Astrocyte of the spinal cord (primary cell): Measurements from ENCODE around the gene NLRC4.
A peak's percentile ranks its signal among the peaks of the same experiment; 100 is the strongest.
"Not testable (repeated sequence)": the region's sequence is repeated elsewhere in the genome, so short reads cannot be mapped to it uniquely, and the experiment has no call there.

ENCODE experiments used
- DNase-seq: peaks from one replicate; pipeline ENCODE4 v3.0.0; 2011; ENCODE audit warnings: low read depth, low spot score
- H3K4me3 ChIP-seq: 2 replicates; pipeline ENCODE4 v1.5.1; 2011; ENCODE audit warnings: low read depth, mild to moderate bottlenecking, low read length, moderate library complexity
- CTCF ChIP-seq: IDR thresholded peaks from 2 replicates; pipeline ENCODE4 v1.5.1; 2012; ENCODE audit warnings: low read depth, mild to moderate bottlenecking, low read length, inconsistent platforms
- in situ Hi-C: cut with HindIII; loops from 2 replicates; pipeline ENCODE4 v1.10.0; 2017; ENCODE audit warnings: low sequenced_read_pairs

NLRC4 gene

GRCh38 chr2:32289165-32289999 lies 24.7 kb upstream of the NLRC4 start:
- H3K4me3 ChIP-seq: no peak overlapping the region
- TF ChIP-seq CTCF: no peak
- in situ Hi-C loops: no loop called here
- DNase-seq: peak; percentile 40

- in situ Hi-C loops: no loop called here
- no peak for TF ChIP-seq CTCF
- DNase-seq: peak; percentile 22
- H3K4me3 ChIP-seq: no peak overlapping the region
These were observed 19.6 kb upstream of the NLRC4 start for GRCh38 chr2:32284321-32284720.

GRCh38 chr2:32278478-32278853 lies 13.8 kb upstream of the NLRC4 start:
- no peak for DNase-seq
- in situ Hi-C loops: no loop called here
- H3K4me3 ChIP-seq: peak overlapping the region; percentile 87
- no peak for TF ChIP-seq CTCF

GRCh38 chr2:32277674-32278477 lies 13.2 kb upstream of the NLRC4 start, which contains the start of gene YIPF4:
Gene YIPF4 (plus strand): TSS chr2:32277904. CDS start chr2:32278156, 252 bp downstream.
- in situ Hi-C loops: no loop called here
- TF ChIP-seq CTCF: no peak
- DNase-seq: peak; percentile 90
- H3K4me3 ChIP-seq: peak within 1 kb of the TSS; percentile 87

GRCh38 chr2:32277363-32277673 lies 12.6 kb upstream of the NLRC4 start:
- DNase-seq: no peak
- H3K4me3 ChIP-seq: peak overlapping the region; percentile 87

GRCh38 chr2:32275790-32276189 lies 11.1 kb upstream of the NLRC4 start:
- H3K4me3 ChIP-seq, in situ Hi-C loops, DNase-seq: not testable (repeated sequence)

More at GRCh38 chr2:32277363-32277673, 12.6 kb upstream of the NLRC4 start:
- in situ Hi-C loops: no loop called here
- TF ChIP-seq CTCF: no peak

GRCh38 chr2:32274289-32274688 lies 9.6 kb upstream of the NLRC4 start:
- TF ChIP-seq CTCF: no peak
- in situ Hi-C loops: no loop called here
- H3K4me3 ChIP-seq: no peak overlapping the region
- no peak for DNase-seq
